ENCODE data around the gene GFY.
A peak's percentile ranks its signal among the peaks of the same experiment; 100 is the strongest.

The GFY gene

GRCh38 chr19:49430678-49431329 is 5.6 kb downstream of the GFY start:
- H3K36me3 Mint-ChIP-seq (ENCODE audit: low read depth): no peaks in the 10 kb centered on the region
- no peak overlapping the region for H3K27ac Mint-ChIP-seq
- H3K27me3 Mint-ChIP-seq: peaks cover 87% of the 10 kb centered on the region
- peaks cover 39% of the 10 kb centered on the region for H3K4me1 Mint-ChIP-seq (ENCODE audit: low read depth)
- no peak overlapping the region for H3K4me3 Mint-ChIP-seq
- no peaks in the 10 kb centered on the region for H3K9me3 Mint-ChIP-seq

GRCh38 chr19:49431330-49431749 is 6.2 kb downstream of the GFY start:
- Mint-ChIP-seq H3K4me1 (ENCODE audit: low read depth) (peaks cover 43% of the 10 kb centered on the region), H3K4me3 (no peak overlapping the region), H3K27ac (no peak overlapping the region), H3K36me3 (ENCODE audit: low read depth) (no peaks in the 10 kb centered on the region), H3K27me3 (peaks cover 87% of the 10 kb centered on the region), H3K9me3 (no peaks in the 10 kb centered on the region)

GRCh38 chr19:49432141-49433073 is 7.2 kb downstream of the GFY start:
- Mint-ChIP-seq H3K4me1 (ENCODE audit: low read depth) (peaks cover 40% of the 10 kb centered on the region), H3K27me3 (peaks cover 85% of the 10 kb centered on the region), H3K4me3 (peak overlapping the region; percentile 13), H3K36me3 (ENCODE audit: low read depth) (no peaks in the 10 kb centered on the region), H3K27ac (no peak overlapping the region), H3K9me3 (no peaks in the 10 kb centered on the region)

GRCh38 chr19:49433240-49433901 is 8.2 kb downstream of the GFY start:
- H3K4me1 Mint-ChIP-seq (ENCODE audit: low read depth): peaks cover 34% of the 10 kb centered on the region
- no peaks in the 10 kb centered on the region for H3K36me3 Mint-ChIP-seq (ENCODE audit: low read depth)
- no peak overlapping the region for H3K4me3 Mint-ChIP-seq
- H3K27me3 Mint-ChIP-seq: peaks cover 87% of the 10 kb centered on the region
- no peaks in the 10 kb centered on the region for H3K9me3 Mint-ChIP-seq
- no peak overlapping the region for H3K27ac Mint-ChIP-seq

- peaks cover 89% of the 10 kb centered on the region for H3K27me3 Mint-ChIP-seq
- H3K4me1 Mint-ChIP-seq (ENCODE audit: low read depth): peaks cover 29% of the 10 kb centered on the region
- peak overlapping the region; percentile 8 for H3K4me3 Mint-ChIP-seq
- H3K9me3 Mint-ChIP-seq: no peaks in the 10 kb centered on the region
- no peak overlapping the region for H3K27ac Mint-ChIP-seq
- no peaks in the 10 kb centered on the region for H3K36me3 Mint-ChIP-seq (ENCODE audit: low read depth)
Observed at GRCh38 chr19:49434907-49435583, 9.9 kb downstream of the GFY start.

- H3K36me3 Mint-ChIP-seq (ENCODE audit: low read depth): peaks cover 2% of the 10 kb centered on the region
- peaks cover 91% of the 10 kb centered on the region for H3K27me3 Mint-ChIP-seq
- no peak overlapping the region for H3K27ac Mint-ChIP-seq
- H3K4me1 Mint-ChIP-seq (ENCODE audit: low read depth): peaks cover 31% of the 10 kb centered on the region
- peak overlapping the region; percentile 8 for H3K4me3 Mint-ChIP-seq
- H3K9me3 Mint-ChIP-seq: no peaks in the 10 kb centered on the region
Observed at GRCh38 chr19:49435670-49436069, 10.5 kb downstream of the GFY start.

GRCh38 chr19:49436381-49437017 is 11.3 kb downstream of the GFY start:
- no peaks in the 10 kb centered on the region for H3K9me3 Mint-ChIP-seq
- H3K4me1 Mint-ChIP-seq (ENCODE audit: low read depth): peaks cover 35% of the 10 kb centered on the region
- H3K36me3 Mint-ChIP-seq (ENCODE audit: low read depth): peaks cover 5% of the 10 kb centered on the region
- H3K4me3 Mint-ChIP-seq: no peak overlapping the region
- peaks cover 91% of the 10 kb centered on the region for H3K27me3 Mint-ChIP-seq
- no peak overlapping the region for H3K27ac Mint-ChIP-seq

- Mint-ChIP-seq H3K27ac (no peak overlapping the region), H3K27me3 (peaks cover 91% of the 10 kb centered on the region), H3K4me1 (ENCODE audit: low read depth) (peaks cover 39% of the 10 kb centered on the region), H3K36me3 (ENCODE audit: low read depth) (peaks cover 5% of the 10 kb centered on the region), H3K4me3 (no peak overlapping the region), H3K9me3 (no peaks in the 10 kb centered on the region)
Observed at GRCh38 chr19:49437231-49437630, 12.0 kb downstream of the GFY start.

- no peak overlapping the region for H3K27ac Mint-ChIP-seq
- peaks cover 5% of the 10 kb centered on the region for H3K36me3 Mint-ChIP-seq (ENCODE audit: low read depth)
- H3K27me3 Mint-ChIP-seq: peaks cover 87% of the 10 kb centered on the region
- peaks cover 42% of the 10 kb centered on the region for H3K4me1 Mint-ChIP-seq (ENCODE audit: low read depth)
- no peaks in the 10 kb centered on the region for H3K9me3 Mint-ChIP-seq
- H3K4me3 Mint-ChIP-seq: no peak overlapping the region
Observed at GRCh38 chr19:49438261-49438660, 13.1 kb downstream of the GFY start.

- Mint-ChIP-seq H3K27me3 (peaks cover 74% of the 10 kb centered on the region), H3K36me3 (ENCODE audit: low read depth) (peaks cover 5% of the 10 kb centered on the region), H3K4me3 (no peak overlapping the region), H3K9me3 (no peaks in the 10 kb centered on the region), H3K27ac (no peak overlapping the region), H3K4me1 (ENCODE audit: low read depth) (peaks cover 45% of the 10 kb centered on the region)
Observed at GRCh38 chr19:49439836-49440235, 14.6 kb downstream of the GFY start.

- H3K36me3 Mint-ChIP-seq (ENCODE audit: low read depth): peaks cover 5% of the 10 kb centered on the region
- peaks cover 66% of the 10 kb centered on the region for H3K27me3 Mint-ChIP-seq
- H3K4me3 Mint-ChIP-seq: peak overlapping the region; percentile 57
- H3K27ac Mint-ChIP-seq: peak overlapping the region; percentile 34
- H3K4me1 Mint-ChIP-seq (ENCODE audit: low read depth): peaks cover 44% of the 10 kb centered on the region
- H3K9me3 Mint-ChIP-seq: no peaks in the 10 kb centered on the region
Observed at GRCh38 chr19:49440439-49441209, 15.4 kb downstream of the GFY start.

- Mint-ChIP-seq H3K4me1 (ENCODE audit: low read depth) (peaks cover 38% of the 10 kb centered on the region), H3K27ac (peak within 1 kb of the TSS; percentile 34), H3K36me3 (ENCODE audit: low read depth) (peaks cover 5% of the 10 kb centered on the region), H3K9me3 (no peaks in the 10 kb centered on the region), H3K27me3 (peaks cover 59% of the 10 kb centered on the region), H3K4me3 (peak within 1 kb of the TSS; percentile 76)
Observed at GRCh38 chr19:49441210-49441959, 16.2 kb downstream of the GFY start, which contains the start of gene SLC17A7. TSS of gene SLC17A7 (minus strand) at chr19:49441527. CDS start at chr19:49441379, 148 bp downstream.

GRCh38 chr19:49441960-49442350 is 16.8 kb downstream of the GFY start:
- peak overlapping the region; percentile 76 for H3K4me3 Mint-ChIP-seq
- no peak overlapping the region for H3K27ac Mint-ChIP-seq
- no peaks in the 10 kb centered on the region for H3K9me3 Mint-ChIP-seq
- H3K36me3 Mint-ChIP-seq (ENCODE audit: low read depth): peaks cover 11% of the 10 kb centered on the region
- peaks cover 32% of the 10 kb centered on the region for H3K4me1 Mint-ChIP-seq (ENCODE audit: low read depth)
- peaks cover 55% of the 10 kb centered on the region for H3K27me3 Mint-ChIP-seq

All from stimulated activated naive CD8-positive, alpha-beta T cell treated with anti-CD3 and anti-CD28 coated beads, Interleukin-15, Interleukin-2, amounts not matched to agents 100 ng/mL and 50 ng/mL, for 24 hours (primary cell).